IMR-90 (cell line): ENCODE measurements around the gene RNF166. TPM values are rescaled to one million over a fixed set of nuclear protein-coding genes. Genes with fewer than 3 reads are reported as not detected.

ENCODE experiments used
- ATAC-seq: fragments of 200-7000 bp; cut with Tn5 transposase; 2 replicates; pipeline ENCODE4 v1.9.1; 2020; ENCODE audit warnings: low read depth, mild to moderate bottlenecking, moderate library complexity
- BruUV-seq: library from RNA; stranded (reverse); fragments of 400-500 nt; replicated peaks from 2 replicates; lab custom pipeline; 2021; lab: Mats Ljungman, UMichigan
- CTCF ChIA-PET: fragments of 300-600 bp; formaldehyde crosslinking; extraction: SDS; loops from one replicate; lab custom pipeline; 2021; ENCODE audit warnings: antibody characterized with exemption; lab: Yijun Ruan, JAX
- POLR2A ChIA-PET: fragments of 300-600 bp; sonication (Branson Sonifier 250); formaldehyde crosslinking; loops from one replicate; lab custom pipeline; 2022; ENCODE audit warnings: antibody characterized with exemption; ENCODE audit not compliant: unreplicated experiment; lab: Charles Lee
- DNase-seq: peaks from one replicate; pipeline ENCODE4 v3.0.0; 2013
- H2AFZ ChIP-seq: replicated peaks from 2 replicates; pipeline ENCODE3; 2013; ENCODE audit warnings: low read length, mild to moderate bottlenecking; ENCODE audit not compliant: poor library complexity
- H2AK5ac ChIP-seq: 2 replicates; pipeline ENCODE4 v1.6.1; 2013; ENCODE audit warnings: low read depth, low read length, inconsistent platforms
- H2AK9ac ChIP-seq: replicated peaks from 2 replicates; pipeline ENCODE3; 2013; ENCODE audit warnings: mild to moderate bottlenecking, low read depth, low read length, moderate library complexity; ENCODE audit not compliant: poor library complexity
- H2BK120ac ChIP-seq: 2 replicates; pipeline ENCODE4 v1.6.1; 2013; ENCODE audit warnings: low read depth, low read length, inconsistent platforms
- H2BK15ac ChIP-seq: 3 replicates; pipeline ENCODE4 v1.6.1; 2013; ENCODE audit warnings: low read depth, low read length, inconsistent platforms
- H2BK20ac ChIP-seq: 2 replicates; pipeline ENCODE4 v1.6.1; 2013; ENCODE audit warnings: low read depth, mild to moderate bottlenecking, inconsistent platforms, low read length, moderate library complexity
- H2BK5ac ChIP-seq: 2 replicates; pipeline ENCODE4 v1.6.1; 2013; ENCODE audit warnings: mild to moderate bottlenecking, low read depth, low read length, inconsistent platforms; ENCODE audit not compliant: poor library complexity, severe bottlenecking
- H3K14ac ChIP-seq: replicated peaks from 2 replicates; pipeline ENCODE4 v1.6.1; 2013; ENCODE audit warnings: low read depth, low read length, inconsistent platforms
- H3K18ac ChIP-seq: 2 replicates; pipeline ENCODE4 v1.6.1; 2013; ENCODE audit warnings: low read depth, low read length, control low read depth
- H3K23ac ChIP-seq: 2 replicates; pipeline ENCODE4 v1.6.1; 2013; ENCODE audit warnings: low read depth, low read length, inconsistent platforms
- H3K27ac ChIP-seq: 2 replicates; pipeline ENCODE4 v1.5.1; 2013; ENCODE audit warnings: mild to moderate bottlenecking, control low read depth, low read length; ENCODE audit not compliant: insufficient read depth
- H3K27me3 ChIP-seq: 2 replicates; pipeline ENCODE4 v1.6.1; 2013; ENCODE audit warnings: low read length; ENCODE audit not compliant: control insufficient read depth, insufficient read depth
- H3K36me3 ChIP-seq: 2 replicates; pipeline ENCODE4 v1.6.1; 2013; ENCODE audit warnings: low read length, mixed read lengths; ENCODE audit not compliant: control insufficient read depth, insufficient read depth
- H3K4ac ChIP-seq: 2 replicates; pipeline ENCODE4 v1.6.1; 2013; ENCODE audit warnings: low read depth, low read length, inconsistent platforms
- H3K4me1 ChIP-seq: 2 replicates; pipeline ENCODE4 v1.6.1; 2013; ENCODE audit warnings: low read length, mixed read lengths; ENCODE audit not compliant: control insufficient read depth, insufficient read depth
- H3K4me2 ChIP-seq: 2 replicates; pipeline ENCODE4 v1.6.1; 2013; ENCODE audit warnings: low read depth, mild to moderate bottlenecking, control low read depth, low read length, moderate library complexity
- H3K4me3 ChIP-seq: 2 replicates; pipeline ENCODE4 v1.5.1; 2013; ENCODE audit warnings: low read depth, mild to moderate bottlenecking, control low read depth, low read length, moderate library complexity; ENCODE audit not compliant: insufficient read depth
- H3K56ac ChIP-seq: 2 replicates; pipeline ENCODE4 v1.6.1; 2013; ENCODE audit warnings: low read length, inconsistent platforms; ENCODE audit not compliant: insufficient read depth; ENCODE audit errors: extremely low read depth
- H3K79me1 ChIP-seq, 2 experiments: 2 replicates each; pipeline ENCODE4 v1.6.1; 2013; ENCODE audit warnings: low read length in 2 of 2, inconsistent platforms in 1 of 2, low read depth in 1 of 2
- H3K9ac ChIP-seq: 2 replicates; pipeline ENCODE4 v1.6.1; 2013; ENCODE audit warnings: low read depth, low read length, control low read depth
- H3K9me1 ChIP-seq: 2 replicates; pipeline ENCODE4 v1.6.1; 2013; ENCODE audit warnings: low read length, inconsistent platforms; ENCODE audit not compliant: insufficient read depth
- H3K9me3 ChIP-seq: 2 replicates; pipeline ENCODE4 v1.6.1; 2013; ENCODE audit warnings: low read length; ENCODE audit not compliant: control insufficient read depth, insufficient read depth
- H4K20me1 ChIP-seq: 2 replicates; pipeline ENCODE4 v1.6.1; 2013; ENCODE audit warnings: low read length, inconsistent platforms; ENCODE audit not compliant: insufficient read depth
- H4K5ac ChIP-seq: 2 replicates; pipeline ENCODE4 v1.6.1; 2013; ENCODE audit warnings: mild to moderate bottlenecking, low read depth, low read length, control low read depth
- H4K8ac ChIP-seq, 2 experiments: 2 replicates each; pipeline ENCODE4 v1.6.1; 2013; ENCODE audit warnings: low read depth in 2 of 2, low read length in 2 of 2, control low read depth in 1 of 2, inconsistent platforms in 1 of 2
- H4K91ac ChIP-seq: 2 replicates; pipeline ENCODE4 v1.6.1; 2013; ENCODE audit warnings: low read depth, low read length, inconsistent platforms; ENCODE audit not compliant: insufficient read depth
- BHLHE40 ChIP-seq: fragments of 150-350 bp; IDR thresholded peaks from 2 replicates; pipeline ENCODE4 v1.6.1; 2016; ENCODE audit warnings: mild to moderate bottlenecking, low read depth, low read length
- CHD1 ChIP-seq: IDR thresholded peaks from 2 replicates; pipeline ENCODE4 v1.6.1; 2012; ENCODE audit warnings: low read depth, low read length, improper control_type of control experiment
- CTCF ChIP-seq: conservative IDR thresholded peaks from 2 replicates; pipeline ENCODE4 v1.5.1; 2012; ENCODE audit warnings: mild to moderate bottlenecking, low read depth, low read length, improper control_type of control experiment
- MAFK ChIP-seq: IDR thresholded peaks from 2 replicates; pipeline ENCODE4 v1.6.1; 2012; ENCODE audit warnings: low read depth, low read length, improper control_type of control experiment
- MXI1 ChIP-seq: IDR thresholded peaks from 2 replicates; pipeline ENCODE4 v1.6.1; 2012; ENCODE audit warnings: low read depth, mild to moderate bottlenecking, low read length, moderate library complexity, borderline replicate concordance
- POLR2A ChIP-seq: IDR thresholded peaks from 2 replicates; pipeline ENCODE4 v1.6.1; 2012; ENCODE audit warnings: mild to moderate bottlenecking, low read depth, low read length
- RFX5 ChIP-seq: IDR thresholded peaks from 2 replicates; pipeline ENCODE4 v1.8.0; 2012; ENCODE audit warnings: low read depth, mild to moderate bottlenecking, low read length, moderate library complexity
- SMC3 ChIP-seq: fragments of 150-350 bp; IDR thresholded peaks from 2 replicates; pipeline ENCODE4 v1.6.1; 2016; ENCODE audit warnings: low read depth, mild to moderate bottlenecking, antibody characterized with exemption, low read length, moderate library complexity
- WGBS, 2 experiments: methylation state at CpG; one replicate each; pipeline versions ENCODE4 v1.1.5 to v1.1.7; 2013; ENCODE audit warnings: missing lambda C conversion rate in 2 of 2; ENCODE audit not compliant: insufficient read length in 1 of 2; ENCODE audit errors: extremely low coverage in 2 of 2; 5-methylcytosine and 5-hydroxymethylcytosine counted together
- dilution Hi-C: fragments of 300-500 bp; cut with HindIII; formaldehyde crosslinking; loops from one replicate; pipeline ENCODE4 v1.14.3; 2018; ENCODE audit warnings: low sequenced_read_pairs; ENCODE audit not compliant: unreplicated experiment
- in situ Hi-C: fragments of 300-500 bp; cut with MboI; formaldehyde crosslinking; loops from 3 replicates; pipeline ENCODE4 v1.14.3; 2019; ENCODE audit warnings: low sequenced_read_pairs, inconsistent platforms, mixed read lengths
- intact Hi-C: fragments of 100-400 bp; cut with micrococcal nuclease; formaldehyde crosslinking; loops from 2 replicates; pipeline ENCODE4 v1.10.0; 2022
- polyA plus RNA-seq, 3 experiments: library from polyadenylated mRNA; depleted of rRNA; stranded (reverse); fragments of >200 nt; gene quantifications; 2 replicates each; pipeline ENCODE4 v1.2.3, GENCODE V29; 2012; ENCODE audit warnings: low replicate concordance in 1 of 3
- total RNA-seq: library from RNA; depleted of rRNA; stranded (reverse); fragments of >200 nt; gene quantifications from 2 replicates; pipeline ENCODE4 v1.2.3, GENCODE V29; 2012

The RNF166 gene
- total and polyA plus RNA-seq, 2 of the 4 experiments (the other 2 are of a cell fraction) = 8.1 to 17.4 TPM

GRCh38 chr16:88690341-88691128, 15.7 kb downstream of the RNF166 start:
- H3K27me3 ChIP-seq = peaks cover 36% of the 10 kb centered on the region
- 67% methylated on average over 11 of the region's 21 CpGs; no CpG with 5 or more reads in 1 of the 2 experiments for whole genome bisulfite sequencing, 2 experiments
- H3K9me1 ChIP-seq = no peaks in the 10 kb centered on the region
- TF ChIP-seq SMC3 = no peak
- no peak for TF ChIP-seq CHD1
- no peak for TF ChIP-seq POLR2A
- TF ChIP-seq MXI1 = no peak
- no peak for TF ChIP-seq RFX5
- TF ChIP-seq CTCF = no peak
- no peak for TF ChIP-seq BHLHE40
- TF ChIP-seq MAFK = no peak
- in situ Hi-C loops = no loop called here
- no peak overlapping the region for H3K27ac ChIP-seq
- no peak overlapping the region for H2AFZ ChIP-seq
- no peak overlapping the region for H3K23ac ChIP-seq
- ATAC-seq = no peak
- no peak overlapping the region for H3K9ac ChIP-seq
- no TSS peak for BruUV-seq
- no peaks in the 10 kb centered on the region for H3K36me3 ChIP-seq
- no peak overlapping the region for H2AK5ac ChIP-seq
- DNase-seq = no peak
- H2BK5ac ChIP-seq = no peak overlapping the region
- H2BK20ac ChIP-seq = no peak overlapping the region
- no peak overlapping the region for H3K14ac ChIP-seq
- H3K56ac ChIP-seq = no peak overlapping the region
- H3K4me3 ChIP-seq = no peak overlapping the region
- peaks cover 7% of the 10 kb centered on the region; the same call in 1 of the 2 replicates for H4K20me1 ChIP-seq
- POLR2A ChIA-PET = no interaction called here
- H2AK9ac ChIP-seq = peak overlapping the region; percentile 26
- H3K79me1 ChIP-seq = no peaks in the 10 kb centered on the region
- CTCF ChIA-PET = no interaction called here
- intact Hi-C loops = no loop called here
- H4K8ac ChIP-seq = no peak overlapping the region
- no peak overlapping the region for H3K18ac ChIP-seq
- 0 out of 2 replicates have a peak, but pooled peaks cover under 1% of the 10 kb centered on the region for H3K4me1 ChIP-seq
- dilution Hi-C loops = no loop called here
- H2BK120ac ChIP-seq = no peak overlapping the region
- H4K91ac ChIP-seq = no peak overlapping the region
- H2BK15ac ChIP-seq = no peak overlapping the region
- H4K5ac ChIP-seq = no peak overlapping the region
- H3K4me2 ChIP-seq = no peak overlapping the region
- no peak overlapping the region for H3K4ac ChIP-seq
- H3K9me3 ChIP-seq = no peaks in the 10 kb centered on the region
